Endothelial cell of umbilical vein (primary cell): ENCODE measurements around the gene UBB. TPM values are rescaled to one million over a fixed set of nuclear protein-coding genes. Genes with fewer than 3 reads are reported as not detected.

ENCODE experiments used
- BruUV-seq: library from RNA; stranded (reverse); fragments of 400-500 nt; replicated peaks from 2 replicates; lab custom pipeline; 2021; lab: Mats Ljungman, UMichigan
- CTCF ChIA-PET: fragments of 300-600, 350-600 bp; sonication (Branson Sonifier 250); formaldehyde crosslinking; loops from one replicate; lab custom pipeline; 2021; ENCODE audit warnings: antibody characterized with exemption, inconsistent platforms; lab: Charles Lee
- POLR2A ChIA-PET: fragments of 300-600, 350-600 bp; sonication (Branson Sonifier 250); formaldehyde crosslinking; loops from one replicate; lab custom pipeline; 2021; ENCODE audit warnings: antibody characterized with exemption, inconsistent platforms; lab: Charles Lee
- DNase-seq: peaks from one replicate; pipeline ENCODE4 v3.0.0-alpha.2; 2011; ENCODE audit warnings: low read depth, low spot score
- FAIRE-seq: peaks from 2 replicates; lab custom pipeline; 2011; peaks lifted over from hg19 to GRCh38; lab: Jason Lieb, UNC
- H2AFZ ChIP-seq: 2 replicates; pipeline ENCODE4 v1.6.0; 2012; ENCODE audit warnings: low read depth, low read length, control low read depth, inconsistent platforms
- H3K27ac ChIP-seq: 2 replicates; pipeline ENCODE4 v1.5.1; 2011; ENCODE audit warnings: low read depth, mild to moderate bottlenecking, control low read depth, low read length, moderate library complexity; ENCODE audit not compliant: insufficient read depth
- H3K27me3 ChIP-seq, 2 experiments: 2 replicates each; pipeline versions ENCODE4 v1.6.0 to v1.6.1; 2011; ENCODE audit warnings: low read length in 2 of 2, mixed read lengths in 1 of 2; ENCODE audit not compliant: control insufficient read depth in 2 of 2, insufficient read depth in 2 of 2
- H3K36me3 ChIP-seq, 2 experiments: 2 replicates in 1 of 2; 3 replicates in 1 of 2; pipeline ENCODE4 v1.5.1; 2011; ENCODE audit warnings: low read length in 2 of 2, mild to moderate bottlenecking in 1 of 2, moderate library complexity in 1 of 2; ENCODE audit not compliant: control insufficient read depth in 2 of 2, insufficient read depth in 2 of 2; ENCODE audit errors: extremely low read depth in 1 of 2
- H3K4me1 ChIP-seq: 3 replicates; pipeline ENCODE4 v1.5.1; 2011; ENCODE audit warnings: mild to moderate bottlenecking, low read length; ENCODE audit not compliant: control insufficient read depth, insufficient read depth; ENCODE audit errors: extremely low read depth
- H3K4me2 ChIP-seq: 2 replicates; pipeline ENCODE4 v1.6.1; 2011; ENCODE audit warnings: low read length, control low read depth, mixed read lengths; ENCODE audit not compliant: insufficient read depth
- H3K4me3 ChIP-seq, 3 experiments: fragments of 200-600 bp in 1 of 3; sonication (generic), shearing (Covaris generic) in 1 of 3; replicated peaks in 1 of 3; 2 replicates each; pipeline ENCODE4 v1.5.1; 2011 to 2016; ENCODE audit warnings: control low read depth in 3 of 3, low read length in 3 of 3, mild to moderate bottlenecking in 2 of 3, inconsistent platforms in 1 of 3, low read depth in 1 of 3, moderate library complexity in 1 of 3; ENCODE audit not compliant: insufficient read depth in 1 of 3
- H3K79me2 ChIP-seq: 2 replicates; pipeline ENCODE4 v1.6.0; 2012; ENCODE audit warnings: low read length, inconsistent platforms; ENCODE audit not compliant: control insufficient read depth, insufficient read depth
- H3K9ac ChIP-seq: replicated peaks from 2 replicates; pipeline ENCODE3; 2011; ENCODE audit warnings: low read length, control low read depth; ENCODE audit not compliant: insufficient read depth; ENCODE audit errors: extremely low read depth
- H3K9me1 ChIP-seq: replicated peaks from 3 replicates; pipeline ENCODE4 v1.6.0; 2011; ENCODE audit warnings: mild to moderate bottlenecking, low read length; ENCODE audit not compliant: control insufficient read depth, insufficient read depth; ENCODE audit errors: extremely low read depth
- H3K9me3 ChIP-seq: replicated peaks from 2 replicates; pipeline ENCODE4 v1.5.1; 2012; ENCODE audit warnings: low read length, inconsistent platforms; ENCODE audit not compliant: control insufficient read depth, insufficient read depth
- H4K20me1 ChIP-seq: replicated peaks from 2 replicates; pipeline ENCODE3; 2011; ENCODE audit warnings: mild to moderate bottlenecking, low read length; ENCODE audit not compliant: control insufficient read depth, insufficient read depth; ENCODE audit errors: extremely low read depth
- EZH2 ChIP-seq: IDR thresholded peaks from 2 replicates; pipeline ENCODE4 v1.6.1; 2012; ENCODE audit warnings: borderline replicate concordance, low read depth, mild to moderate bottlenecking, moderate library complexity, low read length, inconsistent platforms; ENCODE audit not compliant: severe bottlenecking
- FOS ChIP-seq: IDR thresholded peaks from 2 replicates; pipeline ENCODE4 v1.6.1; 2011; ENCODE audit warnings: mild to moderate bottlenecking, low read length, moderate library complexity, borderline replicate concordance; ENCODE audit not compliant: insufficient read depth
- GATA2 ChIP-seq: IDR thresholded peaks from 2 replicates; pipeline ENCODE4 v1.7.0; 2011; ENCODE audit warnings: low read depth, mild to moderate bottlenecking, moderate library complexity, mixed read lengths, low read length; ENCODE audit not compliant: insufficient read length, insufficient read depth
- JUN ChIP-seq: IDR thresholded peaks from 2 replicates; pipeline ENCODE4 v1.6.1; 2011; ENCODE audit warnings: borderline replicate concordance, low read depth; ENCODE audit not compliant: insufficient read length, insufficient read depth
- MYC ChIP-seq: IDR thresholded peaks from one replicate; pipeline ENCODE4 v1.6.1; 2011; ENCODE audit warnings: mild to moderate bottlenecking, low read depth, low read length
- POLR2A ChIP-seq: IDR thresholded peaks from 2 replicates; pipeline ENCODE4 v1.6.1; 2012; ENCODE audit warnings: low read depth, mild to moderate bottlenecking, control low read depth, low read length
- POLR2AphosphoS5 ChIP-seq: IDR thresholded peaks from 2 replicates; pipeline ENCODE4 v1.6.1; 2012; ENCODE audit warnings: low read depth, mild to moderate bottlenecking, control low read depth, low read length, moderate library complexity; ENCODE audit not compliant: insufficient read depth
- dilution Hi-C: fragments of 300-500 bp; cut with MboI; formaldehyde crosslinking; loops from one replicate; pipeline ENCODE4 v1.15.0; 2019; ENCODE audit warnings: low sequenced_read_pairs; ENCODE audit not compliant: extremely low pct_ligation_motif_present
- intact Hi-C: fragments of 100-400 bp; cut with micrococcal nuclease; formaldehyde crosslinking; loops from one replicate; pipeline ENCODE4 v1.10.0; 2022
- polyA plus RNA-seq, 4 experiments: library from polyadenylated mRNA; depleted of rRNA in 3 of 4; stranded (reverse) in 3 of 4; unstranded in 1 of 4; fragments of >200 nt; gene quantifications; 2 replicates each; pipeline versions ENCODE4 v1.2.1 to v1.2.3, GENCODE V29; 2011 to 2012; ENCODE audit warnings: missing spikeins in 1 of 4
- total RNA-seq: library from RNA; stranded (reverse); gene quantifications from 2 replicates; pipeline ENCODE4 v1.2.3, GENCODE V29; 2021
- TF ChIP-seq, protein P1 (sequence below): IDR thresholded peaks from 2 replicates; pipeline ENCODE4 v1.6.1; 2011; ENCODE audit not compliant: insufficient read depth, insufficient read length
- TF ChIP-seq, protein P2 (sequence below), 2 donors: IDR thresholded peaks; 1 replicate in 1 of 2; 2 replicates in 1 of 2; pipeline ENCODE4 v1.5.1; 2011; ENCODE audit warnings: low read length in 2 of 2, mild to moderate bottlenecking in 2 of 2, moderate library complexity in 2 of 2, control low read depth in 1 of 2, inconsistent platforms in 1 of 2, low read depth in 1 of 2; ENCODE audit not compliant: insufficient read depth in 1 of 2; ENCODE audit errors: extremely low read depth in 1 of 2

The UBB gene
- total and polyA plus RNA-seq, 2 donors (not counting 3 experiments of a cell fraction or from before 2014, with no cell fraction given) = 1,294 to 1,683 TPM

DNA sequence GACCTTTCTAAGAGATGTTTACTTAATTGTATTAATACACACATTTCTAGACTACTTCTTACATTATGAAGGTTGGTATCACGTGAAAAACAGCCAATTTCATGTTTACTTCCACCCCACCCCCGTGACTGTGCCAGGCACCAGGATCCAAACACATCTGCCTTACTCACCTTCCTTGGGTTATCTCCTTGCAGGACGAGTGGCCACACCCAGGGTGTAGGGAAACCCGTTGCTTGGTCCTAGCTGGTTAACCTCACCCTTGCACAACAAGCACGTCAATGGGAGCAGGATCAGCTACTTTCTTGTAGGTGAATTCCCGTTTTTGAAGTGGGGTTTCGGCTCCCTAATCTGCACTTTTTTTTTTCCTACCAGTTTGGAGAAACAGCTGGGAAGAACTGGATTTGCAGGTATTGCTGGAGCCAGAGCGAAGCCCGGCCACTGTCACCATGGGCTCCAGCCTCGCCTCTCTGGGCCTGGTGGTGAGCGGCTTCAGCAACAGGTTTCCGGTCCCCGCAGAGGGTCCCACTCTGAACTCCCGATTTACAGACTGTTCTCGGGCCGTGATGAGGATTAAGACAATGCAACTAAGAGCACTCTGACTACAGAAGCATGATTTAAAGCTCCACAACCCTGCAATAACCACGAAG, 2.1 kb upstream of the UBB start:
- no peaks in the 10 kb centered on the region for H3K9me1 ChIP-seq
- intact Hi-C loops (no loop called here), dilution Hi-C loops (no loop called here)
- CTCF ChIA-PET = interaction anchor here (0.9 to 2.6 kb wide), 2 partner anchors 15 to 26 kb away, joined by 4 to 20 read pairs; partner anchors contain the start of gene CENPV
- POLR2A ChIA-PET = no interaction called here
- FAIRE-seq (no peak), DNase-seq (no peak)
- no peaks in the 10 kb centered on the region for H3K27me3 ChIP-seq
- H3K4me1 ChIP-seq = peaks cover 4% of the 10 kb centered on the region
- no peak overlapping the region for H3K9ac ChIP-seq
- TF ChIP-seq POLR2AphosphoS5 (no peak), GATA2 (no peak), JUN (no peak), MYC (no peak), POLR2A (no peak), FOS (no peak), EZH2 (no peak)
- TF ChIP-seq, protein P1, sequence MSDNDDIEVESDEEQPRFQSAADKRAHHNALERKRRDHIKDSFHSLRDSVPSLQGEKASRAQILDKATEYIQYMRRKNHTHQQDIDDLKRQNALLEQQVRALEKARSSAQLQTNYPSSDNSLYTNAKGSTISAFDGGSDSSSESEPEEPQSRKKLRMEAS = no peak
- TF ChIP-seq, protein P2, sequence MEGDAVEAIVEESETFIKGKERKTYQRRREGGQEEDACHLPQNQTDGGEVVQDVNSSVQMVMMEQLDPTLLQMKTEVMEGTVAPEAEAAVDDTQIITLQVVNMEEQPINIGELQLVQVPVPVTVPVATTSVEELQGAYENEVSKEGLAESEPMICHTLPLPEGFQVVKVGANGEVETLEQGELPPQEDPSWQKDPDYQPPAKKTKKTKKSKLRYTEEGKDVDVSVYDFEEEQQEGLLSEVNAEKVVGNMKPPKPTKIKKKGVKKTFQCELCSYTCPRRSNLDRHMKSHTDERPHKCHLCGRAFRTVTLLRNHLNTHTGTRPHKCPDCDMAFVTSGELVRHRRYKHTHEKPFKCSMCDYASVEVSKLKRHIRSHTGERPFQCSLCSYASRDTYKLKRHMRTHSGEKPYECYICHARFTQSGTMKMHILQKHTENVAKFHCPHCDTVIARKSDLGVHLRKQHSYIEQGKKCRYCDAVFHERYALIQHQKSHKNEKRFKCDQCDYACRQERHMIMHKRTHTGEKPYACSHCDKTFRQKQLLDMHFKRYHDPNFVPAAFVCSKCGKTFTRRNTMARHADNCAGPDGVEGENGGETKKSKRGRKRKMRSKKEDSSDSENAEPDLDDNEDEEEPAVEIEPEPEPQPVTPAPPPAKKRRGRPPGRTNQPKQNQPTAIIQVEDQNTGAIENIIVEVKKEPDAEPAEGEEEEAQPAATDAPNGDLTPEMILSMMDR (IDR thresholded peaks at IDR 0.05; ENCODE audit: extremely low read depth in 1 of 2, insufficient read depth in 1 of 2, low read depth in 1 of 2, low read length in 2 of 2) = no peak
- no peak overlapping the region for H3K4me3 ChIP-seq
- no peak overlapping the region for H2AFZ ChIP-seq
- BruUV-seq = no TSS peak
- H3K9me3 ChIP-seq = no peaks in the 10 kb centered on the region
- H4K20me1 ChIP-seq = no peaks in the 10 kb centered on the region
- peaks cover 0 to 12% of the 10 kb centered on the region in 2 experiments for H3K36me3 ChIP-seq
- H3K27ac ChIP-seq = no peak overlapping the region
- H3K79me2 ChIP-seq = peaks cover 24% of the 10 kb centered on the region
- no peak overlapping the region for H3K4me2 ChIP-seq
